ENCODE data around the gene PITPNM3.

The PITPNM3 gene

GRCh38 chr17:6526362-6527152 lies 29.8 kb downstream of the PITPNM3 start:
- DNase-seq: no peak

- no peak for DNase-seq
These were observed 30.6 kb downstream of the PITPNM3 start for GRCh38 chr17:6525731-6526130.

GRCh38 chr17:6525141-6525540 lies 31.2 kb downstream of the PITPNM3 start:
- no peak for DNase-seq

- DNase-seq: no peak
These were observed 31.8 kb downstream of the PITPNM3 start for GRCh38 chr17:6524520-6524919.

GRCh38 chr17:6523809-6524355 lies 32.5 kb downstream of the PITPNM3 start:
- DNase-seq: no peak

- no peak for DNase-seq
These were observed 33.0 kb downstream of the PITPNM3 start for GRCh38 chr17:6523330-6523729.

GRCh38 chr17:6521586-6521985 lies 34.8 kb downstream of the PITPNM3 start:
- no peak for DNase-seq

- no peak for DNase-seq
These were observed 39.3 kb downstream of the PITPNM3 start for GRCh38 chr17:6517062-6517461.

- no peak for DNase-seq
These were observed 42.0 kb downstream of the PITPNM3 start for GRCh38 chr17:6514371-6514770.

- DNase-seq: no peak
These were observed 43.8 kb downstream of the PITPNM3 start for GRCh38 chr17:6512552-6512951.

- no peak for DNase-seq
These were observed 45.9 kb downstream of the PITPNM3 start for GRCh38 chr17:6510321-6510977.

- no peak for DNase-seq
These were observed 46.4 kb downstream of the PITPNM3 start for GRCh38 chr17:6509921-6510320.

GRCh38 chr17:6509031-6509771 lies 47.2 kb downstream of the PITPNM3 start:
- DNase-seq: no peak

GRCh38 chr17:6508519-6509030 lies 47.8 kb downstream of the PITPNM3 start:
- DNase-seq: no peak

GRCh38 chr17:6508016-6508415 lies 48.3 kb downstream of the PITPNM3 start:
- no peak for DNase-seq

GRCh38 chr17:6507535-6507934 lies 48.8 kb downstream of the PITPNM3 start:
- DNase-seq: no peak

- DNase-seq: no peak
These were observed 49.6 kb downstream of the PITPNM3 start for GRCh38 chr17:6506679-6507231.

- DNase-seq: no peak
These were observed 50.8 kb downstream of the PITPNM3 start for GRCh38 chr17:6505425-6506142.

GRCh38 chr17:6503641-6504195 lies 52.6 kb downstream of the PITPNM3 start:
- DNase-seq: no peak

GRCh38 chr17:6502871-6503509 lies 53.4 kb downstream of the PITPNM3 start:
- no peak for DNase-seq

All from anterior cingulate cortex (tissue), 58 donors.